Erythroblast (primary cell): ENCODE measurements around the gene CHTF18.

Experiments used
- GATA1 ChIP-seq: IDR thresholded peaks from 2 replicates; pipeline ENCODE4 v1.6.1; 2011; ENCODE audit warnings: low read depth, mild to moderate bottlenecking, control low read depth, low read length, moderate library complexity
- POLR2A ChIP-seq: IDR thresholded peaks from 2 replicates; pipeline ENCODE4 v1.6.1; 2011; ENCODE audit warnings: mild to moderate bottlenecking, low read length

- no peak for TF ChIP-seq POLR2A
- TF ChIP-seq GATA1, result no peak
Measured at GRCh38 chr16:836221-836620, 47.8 kb downstream of the CHTF18 start.
